Inferior parietal cortex (tissue), 1 donor: ENCODE measurements around the gene JAG1.

Experiments used
- DNase-seq: peaks from one replicate; pipeline ENCODE4 v3.0.0-alpha.2; 2016; ENCODE audit errors: extremely low spot score

JAG1 gene

GRCh38 chr20:10673842-10674683 lies at the start of gene JAG1:
JAG1 (minus strand) TSS chr20:10673999; CDS start chr20:10673530, 469 bp downstream.
- peak; percentile 91 for DNase-seq

- no peak for DNase-seq
These were observed 48.2 kb upstream of the JAG1 start for GRCh38 chr20:10721976-10722375.

- no peak for DNase-seq
These were observed 47.5 kb upstream of the JAG1 start for GRCh38 chr20:10721137-10721896.

- peak; percentile 5 for DNase-seq
These were observed 46.8 kb upstream of the JAG1 start for GRCh38 chr20:10720565-10720964.

- no peak for DNase-seq
These were observed 46.1 kb upstream of the JAG1 start for GRCh38 chr20:10719740-10720385.

GRCh38 chr20:10718661-10719060 lies 44.9 kb upstream of the JAG1 start:
- no peak for DNase-seq

GRCh38 chr20:10716855-10717254 lies 43.1 kb upstream of the JAG1 start:
- DNase-seq = no peak

- no peak for DNase-seq
These were observed 41.2 kb upstream of the JAG1 start for GRCh38 chr20:10715035-10715434.

GRCh38 chr20:10714236-10714975 lies 40.6 kb upstream of the JAG1 start:
- DNase-seq = no peak

- DNase-seq = no peak
These were observed 39.4 kb upstream of the JAG1 start for GRCh38 chr20:10713161-10713560.

GRCh38 chr20:10711903-10712451 lies 38.2 kb upstream of the JAG1 start:
- no peak for DNase-seq

- DNase-seq = no peak
These were observed 37.4 kb upstream of the JAG1 start for GRCh38 chr20:10710991-10711775.

GRCh38 chr20:10709916-10710315 lies 36.1 kb upstream of the JAG1 start:
- no peak for DNase-seq

GRCh38 chr20:10708351-10709185 lies 34.8 kb upstream of the JAG1 start:
- DNase-seq = no peak

- DNase-seq = no peak
These were observed 34.0 kb upstream of the JAG1 start for GRCh38 chr20:10707791-10708190.

- DNase-seq = no peak
These were observed 33.3 kb upstream of the JAG1 start for GRCh38 chr20:10707068-10707467.

GRCh38 chr20:10706460-10706811 lies 32.6 kb upstream of the JAG1 start:
- DNase-seq = no peak

GRCh38 chr20:10705801-10706459 lies 32.1 kb upstream of the JAG1 start:
- DNase-seq = no peak

GRCh38 chr20:10701607-10702006 lies 27.8 kb upstream of the JAG1 start:
- DNase-seq = no peak
